Kidney glomerular epithelial cell (primary cell): ENCODE data around the gene TMEM229B.

ENCODE experiments used
- DNase-seq: peaks from one replicate; lab custom pipeline; 2025; lab: John Stamatoyannopoulos, UW

TMEM229B gene

DNA sequence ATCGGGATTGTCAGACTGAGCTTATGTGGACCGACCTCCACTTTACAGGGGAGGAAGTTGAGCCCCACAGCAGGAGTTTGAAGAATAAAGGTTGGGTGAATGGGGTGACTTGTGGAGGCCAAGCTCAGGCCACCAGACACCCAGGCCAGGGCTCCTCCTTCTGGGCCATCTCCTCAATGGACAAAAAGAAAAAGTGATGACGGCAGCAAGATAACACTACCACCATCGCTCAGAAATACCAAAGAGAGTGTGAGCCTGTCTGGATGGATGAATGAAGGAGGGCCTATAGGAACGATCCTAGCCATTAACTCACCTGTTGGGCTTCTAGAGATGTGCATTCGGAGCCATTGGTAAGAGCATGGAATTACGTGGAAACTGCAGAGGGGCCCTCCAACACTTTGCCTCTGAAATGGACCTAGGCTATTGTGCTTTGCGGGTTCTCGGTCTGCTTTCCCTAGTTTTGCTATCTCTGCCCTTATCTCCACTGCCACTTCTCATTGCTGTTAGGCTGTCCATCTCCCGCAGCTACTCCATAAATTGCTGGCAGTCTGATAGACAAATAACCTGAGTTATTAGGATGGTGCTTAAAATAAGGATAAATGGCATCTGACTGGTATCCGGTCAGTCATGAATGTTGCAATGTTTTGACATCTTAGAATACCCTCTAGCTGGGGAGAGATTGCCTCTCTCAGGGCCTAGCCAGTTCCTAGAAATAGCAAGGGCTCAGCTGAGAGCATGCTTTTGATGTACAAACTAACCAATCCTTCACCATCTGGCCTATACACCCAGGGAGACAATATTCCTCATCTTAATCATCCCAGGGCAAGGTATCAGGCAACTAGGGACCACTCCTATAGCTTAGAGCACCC is 66.9 kb downstream of the TMEM229B start:
- no peak for DNase-seq
